ENCODE measurements around the gene NOTCH3. TPM values are rescaled to one million over a fixed set of nuclear protein-coding genes. Genes with fewer than 3 reads are reported as not detected.

NOTCH3 gene
- total RNA-seq, 1 experiment from 2014 or later, result 60.6 TPM

GRCh38 chr19:15112385-15112784 lies 88.4 kb downstream of the NOTCH3 start:
- H3K9me3 ChIP-seq, result no peaks in the 10 kb centered on the region
- POLR2A ChIA-PET, result no interaction called here
- Mint-ChIP-seq H3K4me3 (ENCODE audit: unreplicated experiment) (no peak overlapping the region), H3K36me3 (ENCODE audit: insufficient read depth, unreplicated experiment) (peaks cover 39% of the 10 kb centered on the region), H3K9me3 (ENCODE audit: unreplicated experiment) (no peaks in the 10 kb centered on the region), H3K4me1 (ENCODE audit: low read depth, unreplicated experiment) (peaks cover 9% of the 10 kb centered on the region), H3K27me3 (ENCODE audit: insufficient read depth, unreplicated experiment) (no peaks in the 10 kb centered on the region), H3K27ac (ENCODE audit: unreplicated experiment) (no peak overlapping the region)
- no peaks in the 10 kb centered on the region; the same call in 1 of the 2 replicates for H3K36me3 ChIP-seq (ENCODE audit: control insufficient read depth, insufficient read depth, low read length)
- no peak overlapping the region for H3K4me3 ChIP-seq (ENCODE audit: low read depth, low read length)
- TF ChIP-seq CTCF (IDR thresholded peaks at IDR 0.05; ENCODE audit: insufficient read depth in 1 of 2, low read depth in 1 of 2, low read length in 1 of 2, severe bottlenecking in 1 of 2, unreplicated experiment in 1 of 2), result no peak
- DNase-seq, result no peak
- CTCF ChIA-PET, result interaction anchor here (1.6 kb wide), 1 partner anchor 11 kb away, joined by 3 read pairs; no protein-coding TSS in a partner anchor
- intact Hi-C loops (cut with micrococcal nuclease; ENCODE audit: unreplicated experiment), result no loop called here
- no peaks in the 10 kb centered on the region for H3K27me3 ChIP-seq (replicated peaks; ENCODE audit: control insufficient read depth, insufficient read depth, low read length)
- H3K4me1 ChIP-seq, result 0 out of 2 replicates have a peak, but pooled peaks cover 8% of the 10 kb centered on the region
- BruUV-seq (replicated peaks), result no TSS peak

GRCh38 chr19:15111758-15112157 lies 89.0 kb downstream of the NOTCH3 start:
- no TSS peak for BruUV-seq (replicated peaks)
- TF ChIP-seq CTCF (IDR thresholded peaks at IDR 0.05; ENCODE audit: insufficient read depth in 1 of 2, low read depth in 1 of 2, low read length in 1 of 2, severe bottlenecking in 1 of 2, unreplicated experiment in 1 of 2), result no peak

GRCh38 chr19:15110418-15110815 lies 90.4 kb downstream of the NOTCH3 start:
- no peaks in the 10 kb centered on the region for H3K9me3 ChIP-seq
- TF ChIP-seq CTCF (IDR thresholded peaks at IDR 0.05; ENCODE audit: insufficient read depth in 1 of 2, low read depth in 1 of 2, low read length in 1 of 2, severe bottlenecking in 1 of 2, unreplicated experiment in 1 of 2), result no peak
- H3K27me3 Mint-ChIP-seq (ENCODE audit: insufficient read depth, unreplicated experiment), result no peaks in the 10 kb centered on the region
- 0 out of 2 replicates have a peak, but pooled peaks cover 8% of the 10 kb centered on the region for H3K4me1 ChIP-seq
- no TSS peak for BruUV-seq (replicated peaks)
- peaks cover 31% of the 10 kb centered on the region for H3K36me3 Mint-ChIP-seq (ENCODE audit: insufficient read depth, unreplicated experiment)
- H3K4me3 Mint-ChIP-seq (ENCODE audit: unreplicated experiment), result no peak overlapping the region
- ChIA-PET CTCF (no interaction called here), POLR2A (no interaction called here)
- no peak overlapping the region for H3K27ac Mint-ChIP-seq (ENCODE audit: unreplicated experiment)
- no peaks in the 10 kb centered on the region for H3K36me3 ChIP-seq (ENCODE audit: control insufficient read depth, insufficient read depth, low read length)
- intact Hi-C loops (cut with micrococcal nuclease; ENCODE audit: unreplicated experiment), result no loop called here
- no peaks in the 10 kb centered on the region for H3K9me3 Mint-ChIP-seq (ENCODE audit: unreplicated experiment)
- H3K27me3 ChIP-seq (replicated peaks; ENCODE audit: control insufficient read depth, insufficient read depth, low read length), result no peaks in the 10 kb centered on the region
- DNase-seq, result no peak
- H3K4me3 ChIP-seq (ENCODE audit: low read depth, low read length), result no peak overlapping the region
- H3K4me1 Mint-ChIP-seq (ENCODE audit: low read depth, unreplicated experiment), result peaks cover 9% of the 10 kb centered on the region

More at GRCh38 chr19:15111758-15112157, 89.0 kb downstream of the NOTCH3 start:
- Mint-ChIP-seq H3K4me1 (ENCODE audit: low read depth, unreplicated experiment) (peaks cover 9% of the 10 kb centered on the region), H3K9me3 (ENCODE audit: unreplicated experiment) (no peaks in the 10 kb centered on the region), H3K4me3 (ENCODE audit: unreplicated experiment) (no peak overlapping the region), H3K36me3 (ENCODE audit: insufficient read depth, unreplicated experiment) (peaks cover 34% of the 10 kb centered on the region), H3K27ac (ENCODE audit: unreplicated experiment) (no peak overlapping the region), H3K27me3 (ENCODE audit: insufficient read depth, unreplicated experiment) (no peaks in the 10 kb centered on the region)
- H3K27me3 ChIP-seq (replicated peaks; ENCODE audit: control insufficient read depth, insufficient read depth, low read length), result no peaks in the 10 kb centered on the region
- intact Hi-C loops (cut with micrococcal nuclease; ENCODE audit: unreplicated experiment), result no loop called here
- ChIA-PET CTCF (no interaction called here), POLR2A (no interaction called here)
- no peaks in the 10 kb centered on the region; the same call in 1 of the 2 replicates for H3K36me3 ChIP-seq (ENCODE audit: control insufficient read depth, insufficient read depth, low read length)
- no peak overlapping the region for H3K4me3 ChIP-seq (ENCODE audit: low read depth, low read length)
- H3K4me1 ChIP-seq, result 0 out of 2 replicates have a peak, but pooled peaks cover 8% of the 10 kb centered on the region
- no peak for DNase-seq
- H3K9me3 ChIP-seq, result no peaks in the 10 kb centered on the region
